ENCODE data around the gene ANAPC5.
"Not testable (repeated sequence)": the region's sequence is repeated elsewhere in the genome, so short reads cannot be mapped to it uniquely, and the experiment has no call there.

ANAPC5 gene

DNA sequence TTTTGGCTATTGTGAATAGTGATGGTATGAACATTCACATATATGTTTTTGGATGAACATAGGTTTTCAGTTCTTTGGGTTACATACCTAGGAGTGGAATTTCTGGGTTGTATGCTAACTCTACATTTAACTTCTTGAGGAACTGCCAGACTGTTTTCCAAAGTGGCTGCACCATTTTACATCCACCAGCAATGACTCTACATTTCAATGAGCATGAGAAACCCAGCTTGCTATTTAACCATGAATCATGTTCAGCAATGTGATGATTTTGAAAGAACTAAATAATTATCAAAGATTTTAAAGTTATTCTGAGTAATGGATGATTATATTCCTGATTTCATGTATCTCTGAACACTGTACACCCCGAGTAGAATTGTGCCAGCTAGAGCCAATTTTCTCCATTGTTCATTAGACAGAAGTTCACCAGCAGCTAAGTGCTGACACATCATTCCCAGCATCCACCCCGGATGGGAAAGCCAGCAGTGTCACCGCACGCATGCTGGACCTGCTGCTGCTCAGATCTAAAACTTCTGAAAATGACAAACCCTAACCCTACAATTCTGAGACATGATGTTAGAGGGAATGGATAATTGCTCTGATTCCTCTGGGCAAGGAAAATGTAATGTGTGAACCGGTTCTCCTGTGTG is 13.3 kb upstream of the ANAPC5 start:
- DNase-seq = no peak

- no peak for DNase-seq
These were observed 12.5 kb upstream of the ANAPC5 start for GRCh38 chr12:121364683-121365121.

DNA sequence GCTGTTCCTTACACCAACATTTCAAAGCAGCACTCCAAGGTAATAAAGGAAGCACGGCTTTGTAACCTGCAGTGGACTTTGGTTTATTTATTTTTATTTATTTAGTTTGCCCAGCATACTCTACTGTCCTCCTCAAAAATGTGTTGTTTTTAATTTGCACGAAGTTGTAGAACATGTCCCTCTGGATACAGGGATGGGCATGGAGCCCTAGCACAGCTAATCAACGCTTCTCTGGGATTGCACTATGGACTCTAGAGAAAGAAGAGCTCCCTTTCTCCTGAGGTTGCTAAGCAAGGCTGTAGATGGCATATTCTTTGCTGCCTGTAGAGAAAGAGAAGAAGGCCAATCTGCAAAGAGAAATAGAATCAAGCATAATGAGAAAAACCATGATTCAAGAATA is 5.9 kb upstream of the ANAPC5 start:
- no peak for DNase-seq

- no peak for DNase-seq
These were observed 5.1 kb upstream of the ANAPC5 start for GRCh38 chr12:121357331-121357730.

GRCh38 chr12:121356657-121357056 is 4.4 kb upstream of the ANAPC5 start:
- no peak for DNase-seq

DNA sequence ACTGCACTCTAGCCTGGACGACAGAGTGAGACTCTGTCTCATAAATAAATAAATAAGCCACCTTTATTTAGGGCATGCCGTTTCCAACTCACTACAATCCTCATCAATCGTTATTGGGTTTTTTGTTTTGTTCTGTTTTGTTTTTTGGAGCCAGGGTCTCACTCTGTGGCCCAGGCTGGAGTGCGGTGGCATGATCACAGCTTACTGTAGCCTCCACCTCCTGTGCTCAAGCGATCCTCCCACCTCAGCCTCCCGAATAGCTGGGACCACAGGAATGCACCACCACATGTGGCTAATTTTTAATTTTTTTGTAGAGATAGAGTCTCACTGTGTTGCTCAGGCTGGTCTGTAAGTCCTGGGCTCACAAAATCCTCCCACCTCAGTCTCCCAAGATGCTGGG is 3.6 kb upstream of the ANAPC5 start:
- DNase-seq = no peak

GRCh38 chr12:121352682-121353018 is 439 bp upstream of the ANAPC5 start:
- DNase-seq = no peak

GRCh38 chr12:121346747-121347146 is 5.5 kb downstream of the ANAPC5 start:
- no peak for DNase-seq

- no peak for DNase-seq
These were observed 6.9 kb downstream of the ANAPC5 start for GRCh38 chr12:121345151-121345815.

DNA sequence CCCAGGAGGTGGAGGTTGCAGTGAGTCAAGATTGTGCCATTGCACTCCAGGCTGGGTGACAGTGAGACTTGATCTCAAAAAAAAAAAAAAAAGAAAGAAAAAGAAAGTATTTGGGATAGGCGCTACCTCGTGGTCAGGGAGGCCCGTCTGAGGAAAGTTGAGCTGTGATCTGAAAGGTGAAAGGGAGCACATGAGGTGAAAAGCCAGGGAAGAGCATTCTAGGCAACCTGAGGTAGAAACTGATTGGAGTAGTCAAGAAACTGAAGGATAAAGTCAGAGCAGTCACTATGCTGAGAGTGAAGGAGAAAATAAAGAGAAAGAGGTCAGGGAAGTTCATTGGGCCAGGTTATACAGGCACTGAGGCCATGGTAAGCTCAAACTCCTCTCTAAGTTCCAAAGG is 7.7 kb downstream of the ANAPC5 start:
- DNase-seq = no peak

GRCh38 chr12:121337416-121337815 is 14.8 kb downstream of the ANAPC5 start:
- DNase-seq = no peak

- DNase-seq = peak; percentile 45
These were observed 17.5 kb downstream of the ANAPC5 start for GRCh38 chr12:121334513-121335343.

GRCh38 chr12:121333747-121334146 is 18.5 kb downstream of the ANAPC5 start:
- DNase-seq = no peak

DNA sequence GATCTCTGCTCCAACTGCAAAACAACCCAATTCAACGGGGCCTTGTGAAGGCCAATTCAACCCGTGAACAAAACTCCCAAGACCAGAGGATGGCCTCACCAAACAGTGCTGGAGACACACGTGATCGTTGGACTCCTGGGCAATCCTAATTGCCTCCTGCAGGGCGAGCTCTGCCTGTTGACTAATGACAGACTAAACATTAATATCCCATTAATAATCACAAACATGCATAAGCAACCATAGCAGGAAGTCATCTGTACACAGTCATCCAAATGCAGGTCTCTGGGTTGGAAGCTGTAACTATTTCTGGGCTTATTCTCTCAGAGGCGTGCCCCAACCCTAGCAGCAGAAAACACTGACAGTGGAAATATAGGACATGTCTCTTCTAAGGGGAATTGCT is 21.0 kb downstream of the ANAPC5 start:
- DNase-seq = no peak

- no peak for DNase-seq
These were observed 21.5 kb downstream of the ANAPC5 start for GRCh38 chr12:121330692-121331091.

DNA sequence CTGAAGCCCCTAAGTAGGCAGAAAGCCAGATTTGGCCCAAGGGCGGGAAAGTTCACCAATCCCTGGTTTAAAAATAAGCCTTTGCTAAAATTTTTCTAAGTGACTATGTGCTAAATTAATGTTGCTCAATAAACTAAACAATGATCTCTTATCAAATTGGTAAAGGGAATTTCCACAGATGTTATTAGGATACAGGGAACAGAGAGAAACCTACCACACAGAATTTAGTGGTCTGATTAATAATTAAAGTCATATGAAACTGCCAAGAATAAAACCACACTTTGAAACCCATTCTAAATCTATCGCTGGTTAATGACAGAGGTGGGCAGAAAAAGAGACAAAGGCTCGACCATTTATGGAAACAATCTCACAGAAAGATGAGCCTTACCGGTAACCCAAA is 22.0 kb downstream of the ANAPC5 start:
- no peak for DNase-seq

DNA sequence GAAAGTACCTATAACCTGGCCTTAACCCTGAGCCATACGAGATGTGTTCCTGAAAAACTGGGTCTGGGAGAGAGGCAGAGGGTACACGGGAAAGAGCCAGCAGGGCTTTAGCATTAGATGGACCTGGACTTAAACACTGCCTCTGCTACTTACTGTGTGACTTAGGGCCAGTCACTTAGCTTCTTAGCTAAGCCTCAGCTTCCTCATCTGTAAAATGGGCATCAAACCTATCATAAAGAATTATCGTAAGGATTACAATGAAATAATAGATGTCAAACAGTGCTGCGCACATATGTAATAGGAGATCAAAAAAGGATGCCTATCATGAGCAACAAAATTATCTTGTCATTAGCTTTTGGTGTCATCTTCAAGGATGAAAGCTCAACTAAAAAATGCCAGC is 23.6 kb downstream of the ANAPC5 start:
- no peak for DNase-seq

DNA sequence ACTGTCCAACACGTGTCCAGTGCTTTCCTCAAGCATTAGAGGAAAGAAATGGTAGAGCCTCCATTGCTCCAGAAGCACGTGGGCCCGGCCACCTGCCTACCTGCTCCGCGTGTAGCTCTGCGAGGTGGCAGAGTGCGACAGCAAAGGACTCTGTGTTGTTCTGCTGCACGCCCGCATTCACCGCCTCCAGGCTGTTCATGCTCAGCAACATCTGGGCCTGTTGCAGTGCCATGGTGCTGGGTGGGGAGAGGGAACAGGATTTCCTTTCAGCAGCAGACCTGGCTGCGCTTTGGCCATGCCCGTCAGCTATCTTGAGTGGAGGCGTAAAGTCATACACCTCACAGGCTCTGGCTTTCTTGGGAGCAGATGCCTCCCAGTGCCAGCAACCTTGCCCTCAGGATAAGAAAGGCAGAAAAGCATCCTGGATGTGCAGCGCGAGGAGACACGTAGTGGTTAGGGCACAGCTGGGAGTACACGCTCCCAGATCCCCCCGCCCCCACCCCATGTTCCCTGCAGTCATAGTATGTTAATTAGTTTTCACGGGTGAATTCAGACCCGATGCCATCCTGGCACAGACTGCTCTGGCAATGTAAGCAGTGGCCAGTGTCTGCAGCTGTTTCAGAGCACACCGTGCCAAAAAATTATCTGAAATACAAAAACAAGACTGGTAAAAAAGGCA is 25.1 kb downstream of the ANAPC5 start:
- no peak for DNase-seq

DNA sequence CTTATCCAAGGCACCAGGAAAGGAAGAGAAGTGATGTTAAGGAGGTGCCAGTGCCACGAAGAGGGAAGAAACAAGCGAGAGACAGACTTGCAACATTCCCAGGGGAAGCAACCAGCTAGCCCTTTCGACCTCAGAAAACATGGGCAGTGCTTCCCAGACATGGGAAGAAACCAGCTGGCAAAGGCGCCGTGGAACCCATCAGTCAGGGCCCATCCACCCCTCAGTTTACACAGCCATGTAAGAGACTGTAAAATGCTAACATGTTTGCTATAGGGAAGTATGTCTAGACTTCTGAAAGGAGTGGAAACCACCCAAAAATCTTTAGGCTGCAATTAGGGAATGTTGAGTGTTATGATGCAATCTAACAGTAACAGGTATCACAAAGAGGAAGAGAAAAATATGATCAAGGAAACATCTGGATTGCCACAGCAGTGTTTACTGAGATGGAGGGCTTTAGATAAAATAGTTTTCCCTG is 26.3 kb downstream of the ANAPC5 start:
- no peak for DNase-seq

- DNase-seq = no peak
These were observed 28.3 kb downstream of the ANAPC5 start for GRCh38 chr12:121323908-121324307.

DNA sequence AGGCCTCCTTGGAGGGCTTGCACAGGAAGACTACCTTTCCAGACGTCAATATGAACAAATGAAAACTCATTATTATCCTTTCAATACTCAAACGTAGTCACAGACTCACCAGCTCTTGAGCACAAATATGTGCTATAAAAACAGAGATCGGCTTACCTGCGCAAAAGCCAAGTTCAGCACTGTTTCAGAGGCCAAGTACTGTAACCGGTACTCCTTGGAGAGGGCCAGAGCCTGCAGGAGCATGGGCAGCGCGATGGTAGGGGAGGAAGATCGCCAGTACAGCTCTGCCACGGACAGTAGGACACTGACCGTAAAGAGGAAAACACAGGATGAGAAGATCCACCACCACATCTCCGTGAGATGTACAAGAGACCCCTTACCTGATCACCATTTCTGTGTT is 34.1 kb downstream of the ANAPC5 start:
- no peak for DNase-seq

DNA sequence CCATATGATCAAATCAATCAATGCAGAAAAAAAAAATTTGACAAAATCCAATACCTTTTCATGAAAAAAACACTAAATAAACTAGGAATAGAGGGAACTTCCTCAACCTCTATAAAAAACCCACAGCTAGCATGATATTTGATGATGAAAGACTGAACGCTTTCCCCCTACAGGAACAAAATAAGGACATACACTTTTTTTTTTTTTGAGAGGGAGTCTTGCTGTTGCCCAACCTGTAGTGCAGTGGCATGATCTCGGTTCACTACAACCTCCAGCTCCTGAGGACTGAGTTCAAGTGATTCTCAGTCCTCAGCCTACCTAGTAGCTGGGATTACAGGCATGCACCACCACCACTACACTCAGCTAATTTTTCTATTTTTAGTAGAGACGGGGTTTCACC is 37.8 kb downstream of the ANAPC5 start:
- DNase-seq = no peak

GRCh38 chr12:121310231-121310630 is 42.0 kb downstream of the ANAPC5 start:
- not testable (repeated sequence) for DNase-seq

Data from retina (tissue), 1 donor.